B cell (primary cell): ENCODE measurements around the gene METRNL. TPM values are rescaled to one million over a fixed set of nuclear protein-coding genes. Genes with fewer than 3 reads are reported as not detected.
"Not testable (repeated sequence)": the region's sequence is repeated elsewhere in the genome, so short reads cannot be mapped to it uniquely, and the experiment has no call there.

ENCODE experiments used
- ATAC-seq: fragments of 200-7000 bp; cut with Tn5 transposase; one replicate; pipeline ENCODE4 v1.10.0; 2021; ENCODE audit warnings: low read depth, mild to moderate bottlenecking, moderate number of reproducible peaks, moderate library complexity
- CTCF ChIA-PET: fragments of 350-600 bp; sonication (Branson Sonifier 250); formaldehyde crosslinking; loops from one replicate; lab custom pipeline; 2021; ENCODE audit warnings: antibody characterized with exemption, inconsistent platforms; lab: Charles Lee
- POLR2A ChIA-PET: fragments of 350-600 bp; sonication (Branson Sonifier 250); formaldehyde crosslinking; loops from one replicate; lab custom pipeline; 2021; ENCODE audit warnings: antibody characterized with exemption; lab: Charles Lee
- DNase-seq: peaks from one replicate; pipeline ENCODE4 v3.0.0; 2013
- H2AFZ ChIP-seq: 2 replicates; pipeline ENCODE4 v1.6.1; 2012; ENCODE audit warnings: mild to moderate bottlenecking, low read depth, low read length; ENCODE audit not compliant: insufficient read depth, poor library complexity, severe bottlenecking
- H3K27ac ChIP-seq, 2 donors: 1 replicate in 1 of 2; 2 replicates in 1 of 2; pipeline ENCODE4 v1.5.1; 2012 to 2013; ENCODE audit warnings: low read length in 2 of 2, mild to moderate bottlenecking in 2 of 2, moderate library complexity in 1 of 2
- H3K27me3 ChIP-seq, 4 experiments: fragments of 200-600 bp in 1 of 4; sonication (generic) in 1 of 4; replicated peaks in 1 of 4; 1 replicate in 2 of 4; 2 replicates in 2 of 4; pipeline versions ENCODE4 v1.6.1 to v1.7.0; 2013 to 2016; ENCODE audit warnings: low read length in 3 of 4, mild to moderate bottlenecking in 2 of 4, mixed read lengths in 1 of 4, moderate library complexity in 1 of 4; ENCODE audit not compliant: insufficient read depth in 4 of 4, control insufficient read depth in 3 of 4; ENCODE audit errors: control extremely low read depth in 1 of 4
- H3K36me3 ChIP-seq, 2 experiments: replicated peaks in 1 of 2; 1 replicate in 1 of 2; 2 replicates in 1 of 2; pipeline versions ENCODE4 v1.6.1 to v1.7.1; 2013; ENCODE audit warnings: low read length in 1 of 2; ENCODE audit not compliant: insufficient read depth in 2 of 2, control insufficient read depth in 1 of 2; ENCODE audit errors: control extremely low read depth in 1 of 2, extremely low read depth in 1 of 2
- H3K4me1 ChIP-seq, 2 donors: fragments of 200-600 bp in 1 of 2; sonication (generic) in 1 of 2; 1 replicate in 1 of 2; 2 replicates in 1 of 2; pipeline versions ENCODE4 v1.5.1 to v1.6.1; 2013 to 2017; ENCODE audit warnings: low read length in 2 of 2; ENCODE audit not compliant: control insufficient read depth in 2 of 2, insufficient read depth in 2 of 2
- H3K4me2 ChIP-seq: replicated peaks from 2 replicates; pipeline ENCODE3; 2012; ENCODE audit warnings: mild to moderate bottlenecking, low read depth, low read length; ENCODE audit not compliant: poor library complexity, severe bottlenecking
- H3K4me3 ChIP-seq, 5 experiments: fragments of 200-600 bp in 1 of 5; sonication (generic) in 1 of 5; 1 replicate in 3 of 5; 2 replicates in 2 of 5; pipeline versions ENCODE4 v1.5.1 to v1.7.0; 2011 to 2016; ENCODE audit warnings: low read length in 4 of 5, mild to moderate bottlenecking in 4 of 5, low read depth in 2 of 5, control low read depth in 1 of 5, moderate library complexity in 1 of 5; ENCODE audit not compliant: insufficient read depth in 1 of 5; ENCODE audit errors: control extremely low read depth in 1 of 5, extremely low read depth in 1 of 5
- H3K79me2 ChIP-seq: fragments of 200-600 bp; sonication (generic); one replicate; pipeline ENCODE4 v1.6.0; 2016; ENCODE audit warnings: low read length; ENCODE audit not compliant: control insufficient read depth, insufficient read depth
- H3K9ac ChIP-seq: fragments of 200-600 bp; sonication (generic); 2 replicates; pipeline ENCODE4 v1.6.1; 2017; ENCODE audit warnings: mild to moderate bottlenecking, low read length, moderate library complexity
- H3K9me3 ChIP-seq, 3 donors: one replicate each; pipeline versions ENCODE4 v1.6.1 to v1.7.1; 2013; ENCODE audit warnings: low read length in 2 of 3; ENCODE audit not compliant: control insufficient read depth in 2 of 3, insufficient read depth in 1 of 3; ENCODE audit errors: control extremely low read depth in 1 of 3
- H4K20me1 ChIP-seq: 2 replicates; pipeline ENCODE4 v1.6.0; 2012; ENCODE audit warnings: mild to moderate bottlenecking, low read length; ENCODE audit not compliant: insufficient read depth, control insufficient read depth, poor library complexity, severe bottlenecking
- H3K27ac Mint-ChIP-seq: one replicate; pipeline ENCODE4 v1.8.0; 2021; ENCODE audit warnings: mixed read lengths
- H3K27me3 Mint-ChIP-seq: one replicate; pipeline ENCODE4 v1.8.0; 2021; ENCODE audit warnings: mixed read lengths
- H3K4me1 Mint-ChIP-seq: one replicate; pipeline ENCODE4 v1.8.0; 2021; ENCODE audit warnings: mixed read lengths
- H3K4me3 Mint-ChIP-seq: one replicate; pipeline ENCODE4 v1.8.0; 2021; ENCODE audit warnings: mixed read lengths
- H3K9me3 Mint-ChIP-seq: one replicate; pipeline ENCODE4 v1.8.0; 2022; ENCODE audit warnings: mixed read lengths; ENCODE audit not compliant: insufficient read depth
- CTCF ChIP-seq: fragments of 200-600 bp; IDR thresholded peaks from one replicate; pipeline ENCODE4 v1.8.0; 2022; ENCODE audit warnings: antibody characterized with exemption, mild to moderate bottlenecking
- EZH2 ChIP-seq: IDR thresholded peaks from 2 replicates; pipeline ENCODE4 v1.6.1; 2012; ENCODE audit warnings: borderline replicate concordance, low read depth, mild to moderate bottlenecking, moderate library complexity, low read length; ENCODE audit not compliant: insufficient read depth, poor library complexity, severe bottlenecking
- WGBS: methylation state at CpG from one replicate; pipeline ENCODE4 v1.1.5; 2013; ENCODE audit warnings: missing lambda C conversion rate; ENCODE audit not compliant: insufficient coverage; 5-methylcytosine and 5-hydroxymethylcytosine counted together
- intact Hi-C: fragments of 100-400 bp; cut with micrococcal nuclease; formaldehyde crosslinking; loops from one replicate; pipeline ENCODE4 v1.10.0; 2022
- polyA plus RNA-seq: library from polyadenylated mRNA; depleted of rRNA; stranded (reverse); fragments of >200 nt; gene quantifications from 2 replicates; pipeline ENCODE4 v1.2.3, GENCODE V29; 2012
- total RNA-seq, 2 donors: library from RNA; stranded (reverse); fragments of 120-200 nt in 1 of 2; gene quantifications; 1 replicate in 1 of 2; 2 replicates in 1 of 2; pipeline versions ENCODE4 v1.2.3 to v1.2.4, GENCODE V29; 2013 to 2022

Gene METRNL
- total and polyA plus RNA-seq, 2 donors (not counting 1 experiment from before 2014, with no cell fraction given), result 11.8 to 18.4 TPM

- Histone ChIP-seq H3K9ac (no peak overlapping the region), H3K4me2 (no peak overlapping the region), H3K27ac (no peak overlapping the region), H3K79me2 (no peaks in the 10 kb centered on the region), H3K4me1 (no peaks in the 10 kb centered on the region), H2AFZ (no peak overlapping the region), H3K27me3 (no peaks in the 10 kb centered on the region), H3K36me3 (peaks cover 0 to 5% of the 10 kb centered on the region in 2 experiments), H3K4me3 (no peak overlapping the region), H4K20me1 (no peaks in the 10 kb centered on the region), H3K9me3 (no peaks in the 10 kb centered on the region)
- DNase-seq, result no peak
- Mint-ChIP-seq H3K27ac (no peak overlapping the region), H3K27me3 (no peaks in the 10 kb centered on the region), H3K9me3 (no peaks in the 10 kb centered on the region), H3K4me3 (no peak overlapping the region), H3K4me1 (no peaks in the 10 kb centered on the region)
- intact Hi-C loops, result no loop called here
- no peak for ATAC-seq
- WGBS, result 92% methylated on average over 35 of the region's 35 CpGs
- TF ChIP-seq EZH2, result no peak
- TF ChIP-seq CTCF, result no peak
- CTCF ChIA-PET, result interaction anchor here (0.6 to 1.1 kb wide), 2 partner anchors 113 to 250 kb away, joined by 3 read pairs; no protein-coding TSS in a partner anchor
- POLR2A ChIA-PET, result no interaction called here
These were observed 48.0 kb upstream of the METRNL start for GRCh38 chr17:83031321-83031945.

GRCh38 chr17:83031946-83032451 lies 47.4 kb upstream of the METRNL start:
- H3K27ac Mint-ChIP-seq, intact Hi-C loops, H3K9me3 ChIP-seq, H2AFZ ChIP-seq, H3K9me3 Mint-ChIP-seq, H3K4me2 ChIP-seq, H3K4me3 Mint-ChIP-seq, H3K27me3 Mint-ChIP-seq, H3K9ac ChIP-seq, H3K4me1 Mint-ChIP-seq, DNase-seq, H3K4me3 ChIP-seq, H3K27me3 ChIP-seq, H3K36me3 ChIP-seq, ATAC-seq, H3K79me2 ChIP-seq, H4K20me1 ChIP-seq, H3K27ac ChIP-seq, POLR2A ChIA-PET, H3K4me1 ChIP-seq: not testable (repeated sequence)
- WGBS, result 89% methylated on average over 23 of the region's 33 CpGs
- CTCF ChIA-PET, result interaction anchor here (0.6 to 1.1 kb wide), 2 partner anchors 112 to 250 kb away, joined by 3 read pairs; no protein-coding TSS in a partner anchor
